Chondrocyte (in vitro differentiated cells): ENCODE results near the gene KCNJ8. TPM values are rescaled to one million over a fixed set of nuclear protein-coding genes. Genes with fewer than 3 reads are reported as not detected.

Experiments
- DNase-seq: peaks from one replicate; pipeline ENCODE4 v3.0.0; 2021; ENCODE audit warnings: mixed read lengths, low spot score
- H3K27ac Mint-ChIP-seq: one replicate; pipeline ENCODE4 v1.8.0; 2021; ENCODE audit warnings: mild to moderate bottlenecking, moderate library complexity, mixed read lengths; ENCODE audit not compliant: unreplicated experiment
- H3K27me3 Mint-ChIP-seq: 2 replicates; pipeline ENCODE4 v1.8.0; 2021; ENCODE audit warnings: low read depth, mixed read lengths
- H3K36me3 Mint-ChIP-seq: 2 replicates; pipeline ENCODE4 v1.8.0; 2021; ENCODE audit warnings: low read depth, mixed read lengths
- H3K4me1 Mint-ChIP-seq: 2 replicates; pipeline ENCODE4 v1.8.0; 2021; ENCODE audit warnings: low read depth, mild to moderate bottlenecking, mixed read lengths
- H3K4me3 Mint-ChIP-seq: one replicate; pipeline ENCODE4 v1.8.0; 2021; ENCODE audit warnings: mild to moderate bottlenecking, moderate library complexity, mixed read lengths; ENCODE audit not compliant: unreplicated experiment
- H3K9me3 Mint-ChIP-seq: 2 replicates; pipeline ENCODE4 v1.8.0; 2021; ENCODE audit warnings: low read depth, mixed read lengths
- CTCF ChIP-seq: fragments of 200-600 bp; sonication (generic); IDR thresholded peaks from 2 replicates; pipeline ENCODE4 v1.5.0; 2021; ENCODE audit warnings: antibody characterized with exemption, mild to moderate bottlenecking, moderate library complexity
- total RNA-seq: library from RNA; stranded (reverse); gene quantifications from 3 replicates; pipeline ENCODE4 v1.2.1, GENCODE V29; 2021

Gene KCNJ8
- total RNA-seq, 1 donor from 2014 or later: 1.1 TPM

DNA sequence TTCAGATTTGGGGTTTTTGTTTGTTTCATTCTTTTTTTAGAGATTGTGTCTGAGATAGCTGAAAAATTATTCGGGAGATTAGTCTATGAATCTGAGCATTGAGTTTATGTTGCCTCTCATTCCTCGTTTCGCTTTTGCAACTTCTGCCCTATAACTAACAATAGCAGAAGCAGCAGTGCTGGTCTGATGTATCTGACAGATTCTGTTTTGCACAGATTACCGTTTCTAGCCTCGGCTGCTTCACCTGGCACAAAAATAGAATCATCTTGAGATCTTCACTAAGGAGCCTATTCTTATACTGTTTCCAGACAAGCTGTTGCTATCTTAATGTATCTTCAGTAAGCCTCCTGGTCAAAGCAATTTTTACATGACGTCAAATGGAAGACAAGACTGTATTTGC is 29.2 kb downstream of the KCNJ8 start:
- Mint-ChIP-seq H3K4me1 (no peaks in the 10 kb centered on the region), H3K4me3 (no peak overlapping the region), H3K9me3 (peaks cover 23% of the 10 kb centered on the region), H3K36me3 (peaks cover 5% of the 10 kb centered on the region), H3K27me3 (peaks cover 29% of the 10 kb centered on the region), H3K27ac (no peak overlapping the region)
- no peak for TF ChIP-seq CTCF
- DNase-seq: no peak

GRCh38 chr12:21731144-21731543 is 43.4 kb downstream of the KCNJ8 start:
- TF ChIP-seq CTCF: no peak
- Mint-ChIP-seq H3K36me3 (no peaks in the 10 kb centered on the region), H3K27ac (no peak overlapping the region), H3K4me1 (peaks cover 5% of the 10 kb centered on the region), H3K27me3 (peaks cover 4% of the 10 kb centered on the region), H3K4me3 (no peak overlapping the region), H3K9me3 (peaks cover 12% of the 10 kb centered on the region)
- DNase-seq: no peak

DNA sequence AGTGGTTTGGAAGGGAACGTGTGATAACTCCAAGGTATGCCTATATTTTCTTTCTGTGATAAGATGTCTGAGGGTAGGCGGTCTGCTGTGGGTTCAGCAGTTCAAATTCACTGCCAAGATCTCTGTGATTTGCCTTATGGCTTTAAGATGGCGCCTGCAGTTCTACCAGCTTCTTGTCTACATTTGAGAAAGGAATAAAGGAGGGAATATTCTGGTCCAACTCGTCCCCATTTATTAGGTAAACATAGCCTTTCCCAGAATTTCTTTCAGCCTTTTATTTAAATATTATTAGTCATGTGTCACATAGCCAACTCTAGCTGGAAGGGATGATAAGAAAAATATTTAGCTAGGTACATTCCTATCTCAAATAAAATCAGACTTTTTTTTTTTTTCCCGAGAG is 48.8 kb downstream of the KCNJ8 start:
- DNase-seq: no peak
- Mint-ChIP-seq H3K36me3 (no peaks in the 10 kb centered on the region), H3K27me3 (peaks cover 1% of the 10 kb centered on the region), H3K27ac (no peak overlapping the region), H3K4me1 (peaks cover 12% of the 10 kb centered on the region), H3K4me3 (no peak overlapping the region), H3K9me3 (no peaks in the 10 kb centered on the region)
- no peak for TF ChIP-seq CTCF

- H3K36me3 Mint-ChIP-seq: no peaks in the 10 kb centered on the region
- H3K27me3 Mint-ChIP-seq: no peaks in the 10 kb centered on the region
- no peak for TF ChIP-seq CTCF
- H3K9me3 Mint-ChIP-seq: no peaks in the 10 kb centered on the region
- DNase-seq: no peak
- H3K27ac Mint-ChIP-seq: no peak overlapping the region
- no peak overlapping the region for H3K4me3 Mint-ChIP-seq
- H3K4me1 Mint-ChIP-seq: peaks cover 7% of the 10 kb centered on the region
Observed at GRCh38 chr12:21718944-21719650, 55.4 kb downstream of the KCNJ8 start.

GRCh38 chr12:21718403-21718802 is 56.1 kb downstream of the KCNJ8 start:
- H3K36me3 Mint-ChIP-seq: no peaks in the 10 kb centered on the region
- peaks cover 12% of the 10 kb centered on the region for H3K4me1 Mint-ChIP-seq
- DNase-seq: no peak
- no peaks in the 10 kb centered on the region for H3K27me3 Mint-ChIP-seq
- no peak for TF ChIP-seq CTCF
- H3K27ac Mint-ChIP-seq: no peak overlapping the region
- no peaks in the 10 kb centered on the region for H3K9me3 Mint-ChIP-seq
- H3K4me3 Mint-ChIP-seq: no peak overlapping the region
